H1 (cell line): ENCODE results near the gene SNX25. TPM values are rescaled to one million over a fixed set of nuclear protein-coding genes. Genes with fewer than 3 reads are reported as not detected.

Experiments
- BRCA1 ChIP-seq: IDR thresholded peaks from 2 replicates; pipeline ENCODE4 v1.6.1; 2012; ENCODE audit warnings: low read depth, low read length, improper control_type of control experiment
- CHD1 ChIP-seq: IDR thresholded peaks from 2 replicates; pipeline ENCODE4 v1.6.1; 2012; ENCODE audit warnings: low read depth, low read length, improper control_type of control experiment
- EZH2 ChIP-seq: fragments of 200-600 bp; sonication (generic); IDR thresholded peaks from 2 replicates; pipeline ENCODE4 v1.7.1; 2012; ENCODE audit warnings: low read depth, mild to moderate bottlenecking, moderate library complexity, low read length, inconsistent platforms; ENCODE audit not compliant: severe bottlenecking
- FOSL1 ChIP-seq: IDR thresholded peaks from 2 replicates; pipeline ENCODE4 v1.6.1; 2011; ENCODE audit warnings: mild to moderate bottlenecking, low read depth, low read length, moderate library complexity; ENCODE audit not compliant: insufficient read depth
- GTF2F1 ChIP-seq: IDR thresholded peaks from 2 replicates; pipeline ENCODE4 v1.6.1; 2012; ENCODE audit warnings: low read depth, low read length, improper control_type of control experiment, borderline replicate concordance
- HDAC6 ChIP-seq: IDR thresholded peaks from one replicate; pipeline ENCODE4 v1.7.1; 2012; ENCODE audit warnings: low read depth, mild to moderate bottlenecking, inconsistent platforms, low read length, moderate library complexity
- JUN ChIP-seq: IDR thresholded peaks from 2 replicates; pipeline ENCODE4 v1.6.1; 2011; ENCODE audit warnings: low read depth, mild to moderate bottlenecking, improper control_type of control experiment, low read length
- KDM5A ChIP-seq: fragments of 200-600 bp; IDR thresholded peaks from 2 replicates; pipeline ENCODE4 v1.7.1; 2012; ENCODE audit warnings: mild to moderate bottlenecking, low read length, inconsistent platforms, mixed read lengths
- POLR2A ChIP-seq, 2 experiments: IDR thresholded peaks; 1 replicate in 1 of 2; 2 replicates in 1 of 2; pipeline ENCODE4 v1.6.1; 2011; ENCODE audit warnings: low read depth in 2 of 2, low read length in 2 of 2, mild to moderate bottlenecking in 2 of 2; ENCODE audit errors: control extremely low read depth in 1 of 2
- RXRA ChIP-seq: IDR thresholded peaks from 2 replicates; pipeline ENCODE4 v1.6.1; 2011; ENCODE audit warnings: low read depth, mild to moderate bottlenecking, low read length, moderate library complexity; ENCODE audit not compliant: insufficient read depth
- TAF7 ChIP-seq: optimal IDR thresholded peaks from 2 replicates; pipeline ENCODE3; 2011; ENCODE audit warnings: low read depth, mild to moderate bottlenecking, inconsistent platforms, low read length, moderate library complexity, borderline replicate concordance
- polyA plus RNA-seq, 7 experiments: library from polyadenylated mRNA; depleted of rRNA in 3 of 7; stranded (reverse) in 5 of 7; unstranded in 2 of 7; fragments of >200 nt in 5 of 7; fragments of 200-250 nt in 2 of 7; gene quantifications; 1 replicate in 5 of 7; 2 replicates in 1 of 7; 4 replicates in 1 of 7; pipeline versions ENCODE4 v1.2.1 to v1.2.3, GENCODE V29; 2011 to 2013; ENCODE audit warnings: missing spikeins in 2 of 7, mixed read lengths in 2 of 7
- total RNA-seq: library from RNA; stranded (reverse); fragmentation: NEBNext Ultra II Directional; extraction: Animal tissue kit (Norgen Biotek cat#: 25700); gene quantifications from 2 replicates; pipeline ENCODE4 v1.2.1, GENCODE V29; 2021

SNX25 gene
- total and polyA plus RNA-seq, 2 of the 8 experiments (the other 6 are each of a cell fraction or from before 2014, with no cell fraction given): 5.4 to 19.9 TPM

- TF ChIP-seq TAF7: no peak
- no peak for TF ChIP-seq POLR2A (IDR thresholded peaks at IDR 0.05; ENCODE audit: control extremely low read depth in 1 of 2, low read depth in 2 of 2, low read length in 2 of 2)
- no peak for TF ChIP-seq JUN
- TF ChIP-seq CHD1: no peak
- TF ChIP-seq HDAC6: no peak
- no peak for TF ChIP-seq RXRA
- no peak for TF ChIP-seq EZH2
- TF ChIP-seq BRCA1: no peak
- TF ChIP-seq KDM5A: no peak
- TF ChIP-seq FOSL1: no peak
- no peak for TF ChIP-seq GTF2F1
Measured at GRCh38 chr4:185211035-185211434, 1.6 kb downstream of the SNX25 start (continued).
